ENCODE results near the gene KPNA2.
"Not testable (repeated sequence)": the region's sequence is repeated elsewhere in the genome, so short reads cannot be mapped to it uniquely, and the experiment has no call there.

DNA sequence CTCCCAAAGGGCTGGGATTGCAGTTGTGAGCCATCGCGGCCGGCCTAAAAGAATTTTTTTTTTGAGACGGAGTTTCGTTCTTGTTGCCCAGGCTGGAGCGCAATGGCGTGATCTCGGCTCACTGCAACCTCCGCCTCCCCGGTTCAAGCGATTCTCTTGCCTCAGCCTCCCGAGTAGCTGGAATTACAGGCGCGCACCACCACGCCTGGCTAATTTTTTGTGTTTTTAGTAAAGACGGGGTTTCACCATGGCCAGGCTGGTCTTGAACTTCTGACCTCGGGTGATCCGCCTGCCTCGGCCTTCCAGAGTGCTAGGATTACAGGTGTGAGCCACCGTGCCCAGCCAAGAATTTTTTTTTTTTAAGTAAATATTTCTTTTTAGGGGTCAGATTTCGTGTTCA lies 17.0 kb upstream of the KPNA2 start:
- TF ChIP-seq SIN3A (IDR thresholded peaks at IDR 0.05; ENCODE audit: borderline replicate concordance in 2 of 2, control insufficient read depth in 1 of 2, low read depth in 2 of 2, low read length in 2 of 2); ZKSCAN3 (CRISPR knock-in tag; IDR thresholded peaks at IDR 0.05); RAD21 (CRISPR knock-in tag; conservative IDR thresholded peaks at IDR 0.05 in 1 of 2, IDR thresholded peaks at IDR 0.05 in 1 of 2): not testable (repeated sequence)
- TF ChIP-seq, protein P1, sequence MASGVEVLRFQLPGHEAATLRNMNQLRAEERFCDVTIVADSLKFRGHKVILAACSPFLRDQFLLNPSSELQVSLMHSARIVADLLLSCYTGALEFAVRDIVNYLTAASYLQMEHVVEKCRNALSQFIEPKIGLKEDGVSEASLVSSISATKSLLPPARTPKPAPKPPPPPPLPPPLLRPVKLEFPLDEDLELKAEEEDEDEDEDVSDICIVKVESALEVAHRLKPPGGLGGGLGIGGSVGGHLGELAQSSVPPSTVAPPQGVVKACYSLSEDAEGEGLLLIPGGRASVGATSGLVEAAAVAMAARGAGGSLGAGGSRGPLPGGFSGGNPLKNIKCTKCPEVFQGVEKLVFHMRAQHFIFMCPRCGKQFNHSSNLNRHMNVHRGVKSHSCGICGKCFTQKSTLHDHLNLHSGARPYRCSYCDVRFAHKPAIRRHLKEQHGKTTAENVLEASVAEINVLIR (CRISPR knock-in tag; IDR thresholded peaks at IDR 0.05), result not testable (repeated sequence)

All from K562 (cell line).